SH-SY5Y (cell line): Measurements from ENCODE around the gene ATF6.

Experiments
- GATA2 ChIP-seq: IDR thresholded peaks from 2 replicates; pipeline ENCODE4 v1.6.1; 2011; ENCODE audit warnings: mild to moderate bottlenecking, low read depth, low read length
- GATA3 ChIP-seq: IDR thresholded peaks from 2 replicates; pipeline ENCODE4 v1.6.1; 2011; ENCODE audit warnings: low read depth, mild to moderate bottlenecking, low read length, moderate library complexity

- TF ChIP-seq GATA2 = no peak
- TF ChIP-seq GATA3 = no peak
Measured at GRCh38 chr1:161936786-161937185, 170.7 kb downstream of the ATF6 start.
